ENCODE data around the gene ZNF468. TPM values are rescaled to one million over a fixed set of nuclear protein-coding genes. Genes with fewer than 3 reads are reported as not detected.
"Not testable (repeated sequence)": the region's sequence is repeated elsewhere in the genome, so short reads cannot be mapped to it uniquely, and the experiment has no call there.

Gene ZNF468
- total and polyA plus RNA-seq, 2 donors (not counting 3 experiments of a cell fraction or from before 2014, with no cell fraction given) = 6.3 to 12.6 TPM

DNA sequence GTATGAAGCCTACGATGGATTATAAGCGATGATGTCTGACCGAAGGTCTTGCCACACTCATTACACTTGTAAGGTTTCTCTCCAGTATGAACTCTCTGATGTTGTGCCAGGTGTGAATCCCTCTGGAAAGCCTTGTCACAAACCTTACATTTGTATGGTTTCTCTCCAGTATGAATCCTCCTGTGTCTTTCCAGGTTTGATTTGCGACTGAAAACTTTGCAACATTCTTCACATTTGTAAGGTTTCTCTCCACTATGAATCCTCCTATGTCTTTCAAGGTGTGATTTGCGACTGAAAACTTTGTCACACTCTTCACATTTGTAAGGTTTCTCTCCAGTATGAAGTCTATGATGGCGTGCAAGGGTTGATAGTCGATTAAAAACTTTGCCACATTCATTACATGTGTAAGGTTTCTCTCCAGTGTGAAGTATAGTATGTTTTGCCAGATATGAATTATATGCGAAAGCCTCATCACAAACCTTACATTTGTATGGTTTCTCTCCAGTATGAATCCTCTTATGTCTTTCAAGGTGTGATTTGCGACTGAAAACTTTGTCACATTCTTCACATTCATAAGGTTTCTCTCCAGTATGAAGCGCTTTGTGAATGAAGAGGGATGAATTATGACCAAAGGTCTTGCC, 16.5 kb downstream of the ZNF468 start:
- DNase-seq (ENCODE audit: low read depth, low spot score); H3K79me2 ChIP-seq (ENCODE audit: control insufficient read depth, insufficient read depth, low read length); H3K27ac ChIP-seq (ENCODE audit: insufficient read depth, low read depth, low read length); dilution Hi-C loops (cut with MboI; ENCODE audit: extremely low pct_ligation_motif_present, low sequenced_read_pairs); POLR2A ChIA-PET; H3K9ac ChIP-seq (replicated peaks; ENCODE audit: extremely low read depth, insufficient read depth, low read length); H3K4me3 ChIP-seq (replicated peaks in 1 of 3; ENCODE audit: insufficient read depth in 1 of 3, low read depth in 1 of 3, low read length in 3 of 3); H3K9me1 ChIP-seq (replicated peaks; ENCODE audit: control insufficient read depth, extremely low read depth, insufficient read depth, low read length); CTCF ChIA-PET; H3K27me3 ChIP-seq (ENCODE audit: control insufficient read depth in 2 of 2, insufficient read depth in 2 of 2, low read length in 2 of 2); intact Hi-C loops (cut with micrococcal nuclease); H3K4me1 ChIP-seq (ENCODE audit: control insufficient read depth, extremely low read depth, insufficient read depth, low read length); H3K4me2 ChIP-seq (ENCODE audit: insufficient read depth, low read length); H4K20me1 ChIP-seq (replicated peaks; ENCODE audit: control insufficient read depth, extremely low read depth, insufficient read depth, low read length); H2AFZ ChIP-seq (ENCODE audit: low read depth, low read length): not testable (repeated sequence)
- FAIRE-seq = peak; percentile 44
- Histone ChIP-seq H3K36me3 (ENCODE audit: control insufficient read depth in 2 of 2, extremely low read depth in 1 of 2, insufficient read depth in 2 of 2, low read length in 2 of 2) (peaks cover 15 to 16% of the 10 kb centered on the region in 2 experiments), H3K9me3 (replicated peaks; ENCODE audit: control insufficient read depth, insufficient read depth, low read length) (peaks cover 24% of the 10 kb centered on the region)
- BruUV-seq (replicated peaks) = TSS peak; percentile 10

DNA sequence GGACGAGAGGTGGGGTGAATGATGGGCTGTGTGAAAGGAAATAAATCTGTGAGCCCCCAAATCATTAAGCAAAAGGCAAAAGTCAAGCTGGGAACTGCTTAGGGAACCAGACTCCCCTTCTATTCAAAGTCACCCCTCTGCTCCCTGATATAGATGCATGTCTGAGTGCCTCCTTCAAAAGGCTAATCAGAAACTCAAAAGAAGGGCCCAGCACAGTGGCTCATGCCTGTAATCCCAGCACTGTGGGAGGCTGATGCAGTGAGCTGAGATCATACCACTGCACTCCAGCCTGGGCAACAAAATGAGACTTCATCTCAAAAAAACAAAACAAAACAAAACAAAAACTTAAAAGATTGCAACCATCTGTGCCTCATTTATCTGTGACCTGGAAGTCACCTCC, 23.1 kb downstream of the ZNF468 start:
- not testable (repeated sequence) for H3K4me1 ChIP-seq (ENCODE audit: control insufficient read depth, extremely low read depth, insufficient read depth, low read length); H4K20me1 ChIP-seq (replicated peaks; ENCODE audit: control insufficient read depth, extremely low read depth, insufficient read depth, low read length)

DNA sequence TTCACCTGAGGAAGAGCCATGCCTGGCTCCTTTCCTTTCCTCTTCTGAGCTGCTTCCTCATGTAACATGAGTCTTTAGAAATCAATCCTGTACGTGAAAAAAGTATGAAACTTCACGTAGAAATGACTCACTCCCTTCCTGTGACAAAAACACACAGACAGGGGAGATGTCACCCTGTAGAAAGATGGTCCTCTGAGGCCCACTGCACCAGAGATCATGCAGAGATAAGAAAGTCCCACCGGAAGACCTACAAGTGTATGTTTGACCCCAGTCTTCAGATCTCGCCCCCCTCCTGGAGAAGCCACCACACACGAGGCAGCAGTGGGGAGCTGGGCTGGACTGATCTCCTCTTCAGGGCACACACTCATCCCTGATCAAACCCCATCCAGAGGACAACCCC, 23.9 kb downstream of the ZNF468 start:
- intact Hi-C loops (cut with micrococcal nuclease); H3K4me2 ChIP-seq (ENCODE audit: insufficient read depth, low read length); FAIRE-seq: not testable (repeated sequence)

More for the DNA sequence above, 23.1 kb downstream of the ZNF468 start:
- CTCF ChIA-PET; H3K27me3 ChIP-seq (ENCODE audit: control insufficient read depth in 2 of 2, insufficient read depth in 2 of 2, low read length in 2 of 2); DNase-seq (ENCODE audit: low read depth, low spot score); H2AFZ ChIP-seq (ENCODE audit: low read depth, low read length); H3K27ac ChIP-seq (ENCODE audit: insufficient read depth, low read depth, low read length); H3K9me3 ChIP-seq (replicated peaks; ENCODE audit: control insufficient read depth, insufficient read depth, low read length); H3K9me1 ChIP-seq (replicated peaks; ENCODE audit: control insufficient read depth, extremely low read depth, insufficient read depth, low read length); H3K36me3 ChIP-seq (ENCODE audit: control insufficient read depth in 2 of 2, extremely low read depth in 1 of 2, insufficient read depth in 2 of 2, low read length in 2 of 2); POLR2A ChIA-PET; H3K4me2 ChIP-seq (ENCODE audit: insufficient read depth, low read length); H3K4me3 ChIP-seq (replicated peaks in 1 of 3; ENCODE audit: insufficient read depth in 1 of 3, low read depth in 1 of 3, low read length in 3 of 3); H3K79me2 ChIP-seq (ENCODE audit: control insufficient read depth, insufficient read depth, low read length); intact Hi-C loops (cut with micrococcal nuclease); FAIRE-seq; BruUV-seq (replicated peaks); dilution Hi-C loops (cut with MboI; ENCODE audit: extremely low pct_ligation_motif_present, low sequenced_read_pairs); H3K9ac ChIP-seq (replicated peaks; ENCODE audit: extremely low read depth, insufficient read depth, low read length): not testable (repeated sequence)

GRCh38 chr19:52829866-52830265, 27.6 kb downstream of the ZNF468 start:
- H3K4me2 ChIP-seq (ENCODE audit: insufficient read depth, low read length); POLR2A ChIA-PET; H3K9ac ChIP-seq (replicated peaks; ENCODE audit: extremely low read depth, insufficient read depth, low read length); H3K9me3 ChIP-seq (replicated peaks; ENCODE audit: control insufficient read depth, insufficient read depth, low read length); H4K20me1 ChIP-seq (replicated peaks; ENCODE audit: control insufficient read depth, extremely low read depth, insufficient read depth, low read length); H2AFZ ChIP-seq (ENCODE audit: low read depth, low read length); H3K4me3 ChIP-seq (replicated peaks in 1 of 3; ENCODE audit: insufficient read depth in 1 of 3, low read depth in 1 of 3, low read length in 3 of 3); dilution Hi-C loops (cut with MboI; ENCODE audit: extremely low pct_ligation_motif_present, low sequenced_read_pairs); H3K27me3 ChIP-seq (ENCODE audit: control insufficient read depth in 2 of 2, insufficient read depth in 2 of 2, low read length in 2 of 2); BruUV-seq (replicated peaks); CTCF ChIA-PET; intact Hi-C loops (cut with micrococcal nuclease); H3K36me3 ChIP-seq (ENCODE audit: control insufficient read depth in 2 of 2, extremely low read depth in 1 of 2, insufficient read depth in 2 of 2, low read length in 2 of 2); H3K9me1 ChIP-seq (replicated peaks; ENCODE audit: control insufficient read depth, extremely low read depth, insufficient read depth, low read length); H3K79me2 ChIP-seq (ENCODE audit: control insufficient read depth, insufficient read depth, low read length); DNase-seq (ENCODE audit: low read depth, low spot score); FAIRE-seq; H3K4me1 ChIP-seq (ENCODE audit: control insufficient read depth, extremely low read depth, insufficient read depth, low read length); H3K27ac ChIP-seq (ENCODE audit: insufficient read depth, low read depth, low read length): not testable (repeated sequence)

More for the DNA sequence above, 23.9 kb downstream of the ZNF468 start:
- DNase-seq (ENCODE audit: low read depth, low spot score); H3K79me2 ChIP-seq (ENCODE audit: control insufficient read depth, insufficient read depth, low read length); H3K4me3 ChIP-seq (replicated peaks in 1 of 3; ENCODE audit: insufficient read depth in 1 of 3, low read depth in 1 of 3, low read length in 3 of 3); CTCF ChIA-PET; H3K27ac ChIP-seq (ENCODE audit: insufficient read depth, low read depth, low read length); H4K20me1 ChIP-seq (replicated peaks; ENCODE audit: control insufficient read depth, extremely low read depth, insufficient read depth, low read length); H3K4me1 ChIP-seq (ENCODE audit: control insufficient read depth, extremely low read depth, insufficient read depth, low read length); H3K27me3 ChIP-seq (ENCODE audit: control insufficient read depth in 2 of 2, insufficient read depth in 2 of 2, low read length in 2 of 2); H3K9me1 ChIP-seq (replicated peaks; ENCODE audit: control insufficient read depth, extremely low read depth, insufficient read depth, low read length); H3K36me3 ChIP-seq (ENCODE audit: control insufficient read depth in 2 of 2, extremely low read depth in 1 of 2, insufficient read depth in 2 of 2, low read length in 2 of 2); BruUV-seq (replicated peaks); dilution Hi-C loops (cut with MboI; ENCODE audit: extremely low pct_ligation_motif_present, low sequenced_read_pairs); POLR2A ChIA-PET; H3K9ac ChIP-seq (replicated peaks; ENCODE audit: extremely low read depth, insufficient read depth, low read length); H2AFZ ChIP-seq (ENCODE audit: low read depth, low read length); H3K9me3 ChIP-seq (replicated peaks; ENCODE audit: control insufficient read depth, insufficient read depth, low read length): not testable (repeated sequence)

All from endothelial cell of umbilical vein (primary cell).